Measurements from ENCODE around the gene SYN1.

DNA sequence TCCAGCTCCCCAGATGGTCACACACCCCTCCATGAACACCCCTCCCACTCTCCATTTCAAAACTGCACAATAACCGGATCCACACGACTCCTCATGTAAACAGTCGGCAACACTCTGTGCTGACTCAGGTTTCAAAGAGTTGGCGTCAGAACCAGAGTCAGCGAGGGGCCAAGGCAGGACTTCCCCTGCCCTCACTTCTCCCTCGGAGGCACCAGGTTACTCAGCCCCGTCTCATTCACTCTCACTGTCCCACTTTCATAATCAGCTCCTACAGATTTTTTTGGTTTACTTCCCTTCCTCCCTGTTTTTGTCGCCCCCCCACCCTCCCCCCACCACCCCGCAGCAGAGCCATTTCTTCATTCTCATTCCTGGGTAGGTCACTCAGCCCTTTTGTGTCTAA, 40.1 kb downstream of the SYN1 start:
- TF ChIP-seq, protein P1, sequence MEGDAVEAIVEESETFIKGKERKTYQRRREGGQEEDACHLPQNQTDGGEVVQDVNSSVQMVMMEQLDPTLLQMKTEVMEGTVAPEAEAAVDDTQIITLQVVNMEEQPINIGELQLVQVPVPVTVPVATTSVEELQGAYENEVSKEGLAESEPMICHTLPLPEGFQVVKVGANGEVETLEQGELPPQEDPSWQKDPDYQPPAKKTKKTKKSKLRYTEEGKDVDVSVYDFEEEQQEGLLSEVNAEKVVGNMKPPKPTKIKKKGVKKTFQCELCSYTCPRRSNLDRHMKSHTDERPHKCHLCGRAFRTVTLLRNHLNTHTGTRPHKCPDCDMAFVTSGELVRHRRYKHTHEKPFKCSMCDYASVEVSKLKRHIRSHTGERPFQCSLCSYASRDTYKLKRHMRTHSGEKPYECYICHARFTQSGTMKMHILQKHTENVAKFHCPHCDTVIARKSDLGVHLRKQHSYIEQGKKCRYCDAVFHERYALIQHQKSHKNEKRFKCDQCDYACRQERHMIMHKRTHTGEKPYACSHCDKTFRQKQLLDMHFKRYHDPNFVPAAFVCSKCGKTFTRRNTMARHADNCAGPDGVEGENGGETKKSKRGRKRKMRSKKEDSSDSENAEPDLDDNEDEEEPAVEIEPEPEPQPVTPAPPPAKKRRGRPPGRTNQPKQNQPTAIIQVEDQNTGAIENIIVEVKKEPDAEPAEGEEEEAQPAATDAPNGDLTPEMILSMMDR (IDR thresholded peaks at IDR 0.05): no peak
- TF ChIP-seq, protein P2, sequence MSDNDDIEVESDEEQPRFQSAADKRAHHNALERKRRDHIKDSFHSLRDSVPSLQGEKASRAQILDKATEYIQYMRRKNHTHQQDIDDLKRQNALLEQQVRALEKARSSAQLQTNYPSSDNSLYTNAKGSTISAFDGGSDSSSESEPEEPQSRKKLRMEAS (IDR thresholded peaks at IDR 0.05; ENCODE audit: low read depth): no peak
- TF ChIP-seq POLR2AphosphoS5 (IDR thresholded peaks at IDR 0.05; ENCODE audit: low read depth, low read length): no peak
- TF ChIP-seq, protein P3, sequence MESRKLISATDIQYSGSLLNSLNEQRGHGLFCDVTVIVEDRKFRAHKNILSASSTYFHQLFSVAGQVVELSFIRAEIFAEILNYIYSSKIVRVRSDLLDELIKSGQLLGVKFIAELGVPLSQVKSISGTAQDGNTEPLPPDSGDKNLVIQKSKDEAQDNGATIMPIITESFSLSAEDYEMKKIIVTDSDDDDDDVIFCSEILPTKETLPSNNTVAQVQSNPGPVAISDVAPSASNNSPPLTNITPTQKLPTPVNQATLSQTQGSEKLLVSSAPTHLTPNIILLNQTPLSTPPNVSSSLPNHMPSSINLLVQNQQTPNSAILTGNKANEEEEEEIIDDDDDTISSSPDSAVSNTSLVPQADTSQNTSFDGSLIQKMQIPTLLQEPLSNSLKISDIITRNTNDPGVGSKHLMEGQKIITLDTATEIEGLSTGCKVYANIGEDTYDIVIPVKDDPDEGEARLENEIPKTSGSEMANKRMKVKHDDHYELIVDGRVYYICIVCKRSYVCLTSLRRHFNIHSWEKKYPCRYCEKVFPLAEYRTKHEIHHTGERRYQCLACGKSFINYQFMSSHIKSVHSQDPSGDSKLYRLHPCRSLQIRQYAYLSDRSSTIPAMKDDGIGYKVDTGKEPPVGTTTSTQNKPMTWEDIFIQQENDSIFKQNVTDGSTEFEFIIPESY (IDR thresholded peaks at IDR 0.05; ENCODE audit: borderline replicate concordance, low read depth): no peak
